Measurements from ENCODE around the gene MROH2B. TPM values are rescaled to one million over a fixed set of nuclear protein-coding genes. Genes with fewer than 3 reads are reported as not detected.

The MROH2B gene
- 0.05 TPM for polyA plus RNA-seq (ENCODE audit: insufficient read length)
- long read RNA-seq, donor 1, result 0 reads
- long read RNA-seq, donor 2, result 0 reads
- long read RNA-seq, donor 3, result 0 reads
- long read RNA-seq, donor 4, result 0 reads
- long read RNA-seq, donor 5, result 0 reads
- long read RNA-seq, donor 6, result 0 reads
- long read RNA-seq, donor 7, result 0 reads
- long read RNA-seq, donor 8, result 0 reads

DNA sequence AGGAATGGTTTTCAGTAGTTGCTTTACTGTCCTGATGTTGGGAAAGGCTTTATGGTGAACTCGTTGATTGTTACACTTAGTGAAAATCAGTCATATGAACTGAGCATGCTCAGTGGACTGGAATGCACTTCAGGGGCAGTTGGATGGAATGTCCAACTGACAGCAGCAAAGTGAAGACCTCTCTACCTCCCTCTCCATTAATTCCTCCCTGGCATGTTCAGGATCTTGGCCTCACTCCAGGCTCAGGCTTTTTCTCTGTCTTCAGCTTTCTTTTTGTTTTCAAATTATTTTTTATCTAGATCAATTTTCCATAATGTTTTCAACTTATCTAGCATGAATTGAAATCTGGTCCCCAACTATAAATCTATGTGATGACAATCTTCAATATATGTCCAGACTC is at the start of gene MROH2B:
TSS of gene MROH2B (minus strand) at position 101 of the 400 bp plus-strand sequence. CDS start 490 bp downstream, outside the sequence.
- DNase-seq, result no peak

GRCh38 chr5:41120600-41120999 is 49.5 kb upstream of the MROH2B start:
- DNase-seq, result no peak

DNA sequence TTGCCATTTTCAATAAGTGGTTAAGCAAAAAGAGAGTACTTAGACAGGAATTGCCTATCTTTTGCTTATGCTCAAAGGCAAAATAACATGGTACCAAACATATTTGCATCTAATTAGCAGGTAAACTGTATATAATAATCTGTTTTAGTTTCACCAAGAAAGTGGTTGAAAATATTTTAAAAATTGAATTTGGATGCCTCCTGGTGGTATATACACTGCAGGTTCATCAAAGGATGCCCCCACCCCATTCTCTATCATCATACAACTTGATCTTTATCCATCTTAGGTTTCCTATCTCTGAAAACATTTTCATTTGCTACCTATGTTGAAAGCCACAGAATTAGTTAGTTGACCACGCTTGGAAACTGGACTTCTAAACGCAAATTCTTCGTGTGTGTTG is 47.0 kb upstream of the MROH2B start:
- no peak for DNase-seq

DNA sequence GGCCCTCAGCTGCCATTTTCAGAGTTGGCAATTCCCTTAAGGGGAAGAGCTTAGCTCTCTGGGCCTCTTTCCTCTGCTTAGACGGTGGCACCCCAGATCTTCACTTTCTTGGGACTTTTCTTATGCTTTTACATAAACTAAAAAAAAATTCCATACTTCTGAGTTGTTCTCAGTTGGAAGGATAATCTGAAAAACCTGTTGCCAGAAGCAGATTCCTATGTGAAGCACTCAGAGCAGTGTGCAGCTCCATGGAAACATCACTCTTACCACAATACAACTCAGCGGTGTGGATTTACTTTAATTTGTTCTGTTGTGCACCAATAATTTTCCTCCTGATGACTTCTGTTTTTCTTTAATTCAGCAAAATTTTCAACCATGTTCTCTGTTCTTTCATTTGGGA is 44.1 kb upstream of the MROH2B start:
- no peak for DNase-seq

- no peak for DNase-seq
These were observed 41.6 kb upstream of the MROH2B start for GRCh38 chr5:41112486-41113455.

- no peak for DNase-seq
These were observed 38.0 kb upstream of the MROH2B start for GRCh38 chr5:41109186-41109585.

DNA sequence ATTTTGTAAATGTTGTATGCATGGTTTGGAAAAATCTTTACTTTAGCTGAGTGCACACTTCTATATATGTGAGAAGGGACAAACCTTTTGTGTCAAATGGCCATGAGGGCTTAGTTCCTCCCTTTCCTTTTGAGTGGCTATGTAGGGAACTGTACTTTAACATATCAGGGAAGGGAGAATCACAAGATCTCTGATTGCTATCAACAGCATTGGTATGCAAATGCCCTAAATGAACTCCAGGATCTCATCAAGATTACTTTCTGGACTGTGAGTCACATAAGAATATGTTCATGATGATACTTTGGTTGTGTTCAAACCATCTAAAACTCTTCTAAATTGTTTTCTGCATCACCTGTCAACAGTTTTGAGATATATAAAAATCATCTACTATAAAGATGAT is 31.2 kb upstream of the MROH2B start:
- DNase-seq, result no peak

- no peak for DNase-seq
These were observed 26.5 kb upstream of the MROH2B start for GRCh38 chr5:41097642-41098041.

GRCh38 chr5:41095324-41096101 is 24.4 kb upstream of the MROH2B start:
- no peak for DNase-seq

DNA sequence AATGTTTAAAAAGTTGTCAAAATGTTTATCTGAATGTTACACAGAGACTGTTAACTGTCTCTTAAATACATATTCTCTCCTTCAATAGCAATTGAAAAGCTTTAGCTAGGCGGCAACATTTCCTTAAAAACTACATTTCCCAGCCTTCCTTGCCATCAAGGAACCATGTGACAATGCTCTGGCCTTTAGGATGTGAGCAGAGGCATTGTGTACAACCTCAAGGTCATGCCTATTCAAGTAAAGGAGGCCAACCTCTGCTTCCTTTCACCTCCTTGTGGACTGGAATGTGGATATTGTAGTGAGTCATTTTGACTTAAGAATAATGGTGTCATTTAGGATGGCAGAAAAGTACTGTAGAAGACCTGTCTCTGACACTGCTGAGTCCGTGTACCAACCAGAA is 23.7 kb upstream of the MROH2B start:
- no peak for DNase-seq

- no peak for DNase-seq
These were observed 22.7 kb upstream of the MROH2B start for GRCh38 chr5:41093803-41094202.

DNA sequence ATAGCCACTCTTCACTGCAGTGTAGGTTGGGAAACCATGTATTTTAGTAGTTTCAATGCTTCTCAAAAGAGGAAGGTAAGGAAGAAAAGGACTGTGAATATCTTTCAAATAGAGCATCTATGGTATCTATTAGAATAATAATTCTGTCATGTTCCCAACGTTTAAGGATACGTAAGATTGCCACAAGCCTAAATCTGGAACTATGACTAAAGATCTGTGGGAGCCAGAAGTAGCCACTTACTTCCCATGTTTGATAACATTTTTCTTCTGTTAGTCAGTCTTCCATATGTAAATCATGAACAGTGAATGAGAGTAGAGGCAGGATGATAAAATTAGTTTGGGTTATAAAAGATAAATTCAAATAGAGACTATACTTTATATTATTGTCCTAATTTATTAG is 16.3 kb upstream of the MROH2B start:
- no peak for DNase-seq

GRCh38 chr5:41083306-41083705 is 12.2 kb upstream of the MROH2B start:
- no peak for DNase-seq

- no peak for DNase-seq
These were observed 833 bp upstream of the MROH2B start for GRCh38 chr5:41071975-41072374.

DNA sequence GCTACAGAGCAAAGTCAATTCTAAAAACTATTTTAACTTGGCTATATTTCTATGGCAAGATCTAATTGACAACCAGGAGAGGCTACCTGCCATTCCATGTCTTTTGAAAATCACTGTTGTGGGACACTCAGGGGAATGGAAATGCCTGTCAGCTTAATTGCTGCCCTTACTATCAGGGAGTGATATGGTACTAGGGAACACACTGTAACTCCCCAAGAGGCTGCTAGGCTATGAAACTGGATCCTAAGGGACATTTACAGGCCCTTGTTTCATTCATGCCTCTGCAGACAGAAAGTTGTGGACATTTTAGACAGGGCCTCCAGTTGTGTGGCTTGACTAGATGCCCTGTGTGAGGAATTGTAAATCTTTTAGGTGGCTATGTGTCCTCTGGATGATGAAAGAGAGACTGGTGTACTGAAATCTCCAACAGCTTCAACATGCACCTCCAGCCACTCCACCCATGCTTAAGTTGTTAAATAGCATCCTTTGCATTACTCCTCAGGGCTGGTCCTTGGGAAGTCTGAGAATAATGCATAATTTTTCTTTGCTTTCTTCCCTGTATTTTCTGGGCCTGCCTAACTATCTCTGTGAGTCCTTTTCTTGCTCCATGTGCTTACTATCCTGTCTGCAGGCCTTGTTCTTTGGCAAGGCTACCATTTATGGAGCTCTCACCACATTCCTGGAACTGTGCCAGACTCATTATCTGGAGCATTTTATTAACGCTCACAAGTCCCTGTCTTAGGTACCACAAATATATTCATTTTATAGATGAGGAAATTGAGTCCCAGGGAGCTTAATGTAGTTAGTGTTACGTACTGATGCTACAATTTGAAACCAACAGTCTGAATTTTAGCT is 3.2 kb downstream of the MROH2B start:
- no peak for DNase-seq

DNA sequence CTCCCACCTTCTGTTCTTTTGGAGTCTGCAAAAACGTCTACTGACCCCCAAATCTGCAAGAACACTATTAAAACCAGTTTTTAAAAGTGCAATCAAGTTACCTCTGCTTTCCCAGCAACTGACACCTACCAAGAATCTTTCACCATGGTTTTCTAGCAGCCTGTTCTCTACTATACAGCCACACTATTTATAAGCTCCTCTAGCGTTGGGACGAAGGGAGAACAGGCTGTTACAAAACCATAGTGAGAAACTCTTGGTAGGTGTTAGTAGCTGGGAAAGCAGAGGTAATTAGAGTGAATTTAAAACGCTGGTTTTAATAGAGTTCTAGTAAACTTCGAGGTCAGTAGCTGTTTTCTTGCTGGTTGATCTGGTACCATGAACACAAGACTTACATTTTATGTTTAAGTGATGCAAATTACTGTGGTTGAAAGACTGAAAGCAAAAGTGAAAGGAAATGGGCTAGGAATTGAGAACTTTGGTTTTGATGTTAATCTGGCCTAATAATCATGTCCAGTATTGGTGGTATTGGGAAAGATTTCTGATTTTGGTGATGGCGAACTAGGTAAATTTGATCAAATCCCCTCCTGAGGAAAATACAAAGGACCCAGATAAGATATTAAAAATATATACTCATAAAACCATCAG is 5.3 kb downstream of the MROH2B start:
- DNase-seq, result no peak

GRCh38 chr5:41057940-41058339 is 13.2 kb downstream of the MROH2B start:
- DNase-seq, result no peak

- no peak for DNase-seq
These were observed 13.9 kb downstream of the MROH2B start for GRCh38 chr5:41057231-41057630.

DNA sequence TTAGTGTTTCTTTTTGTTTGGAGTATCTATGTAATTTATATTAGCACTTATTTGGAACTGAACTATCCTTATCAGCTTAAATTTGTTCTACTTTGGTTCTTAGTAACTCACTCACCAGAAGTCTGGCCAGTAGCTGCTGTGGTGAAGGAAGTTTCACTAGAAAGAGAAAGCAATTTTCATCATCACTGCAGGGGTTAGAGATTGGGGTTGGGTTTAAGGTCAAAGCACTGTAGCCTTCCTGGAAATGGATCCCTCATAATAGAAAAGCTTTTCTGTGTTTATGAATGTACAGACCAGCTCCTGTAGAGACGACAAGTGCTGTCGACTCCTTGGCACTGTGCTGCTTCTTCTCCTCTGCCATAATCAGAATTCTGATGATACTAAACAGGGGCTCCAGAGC is 22.2 kb downstream of the MROH2B start:
- DNase-seq, result no peak

DNA sequence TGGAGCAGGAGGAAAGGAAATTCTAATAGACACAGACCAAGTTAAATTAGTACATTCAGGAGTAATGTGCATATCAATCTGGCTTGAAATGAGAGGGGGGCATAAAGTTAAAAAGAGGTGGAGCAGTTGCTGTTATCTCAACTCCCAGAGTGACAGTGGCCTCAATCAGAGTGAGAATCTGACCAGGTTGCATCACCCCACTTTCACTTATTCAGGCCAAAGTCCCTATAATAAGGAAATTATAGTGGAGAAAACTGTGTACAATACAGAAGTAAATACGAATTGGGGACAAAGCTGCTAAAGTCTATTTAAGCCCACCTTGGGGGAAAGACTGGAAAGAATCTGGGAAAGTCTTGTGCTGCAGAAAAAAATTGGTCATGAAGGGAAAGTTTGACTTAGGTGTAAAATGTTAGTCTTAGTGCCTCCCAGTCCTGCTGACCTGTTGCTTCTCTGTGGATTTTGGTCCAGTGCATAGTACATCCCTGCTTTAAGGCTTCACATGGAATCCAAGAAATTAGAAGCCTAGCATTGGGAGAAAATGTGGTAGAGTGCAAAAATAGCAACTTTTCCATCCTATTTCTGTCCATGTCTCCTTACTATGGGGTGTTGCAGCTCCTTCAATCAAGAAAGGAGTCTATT is 27.9 kb downstream of the MROH2B start:
- no peak for DNase-seq

DNA sequence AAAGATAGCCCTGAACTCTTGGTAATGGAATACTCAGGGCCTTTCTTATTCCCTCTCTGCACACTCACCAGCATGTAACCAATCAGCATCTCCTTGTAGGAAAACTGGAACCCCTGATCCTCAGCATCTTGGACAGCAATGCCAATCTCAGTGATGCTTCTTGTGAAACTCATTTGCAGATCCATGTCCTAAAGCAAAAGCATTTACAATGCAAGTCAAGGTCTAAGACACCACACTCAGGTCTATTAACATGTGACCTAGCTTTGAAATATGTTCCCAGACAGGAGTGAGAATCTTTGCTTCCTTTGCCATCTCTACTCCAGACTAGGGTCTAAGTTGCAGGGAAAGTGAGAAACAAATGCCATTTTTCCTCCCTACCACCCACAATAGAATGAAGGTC is 38.2 kb downstream of the MROH2B start:
- no peak for DNase-seq
